ENCODE results near the gene GMDS.

GMDS gene

DNA sequence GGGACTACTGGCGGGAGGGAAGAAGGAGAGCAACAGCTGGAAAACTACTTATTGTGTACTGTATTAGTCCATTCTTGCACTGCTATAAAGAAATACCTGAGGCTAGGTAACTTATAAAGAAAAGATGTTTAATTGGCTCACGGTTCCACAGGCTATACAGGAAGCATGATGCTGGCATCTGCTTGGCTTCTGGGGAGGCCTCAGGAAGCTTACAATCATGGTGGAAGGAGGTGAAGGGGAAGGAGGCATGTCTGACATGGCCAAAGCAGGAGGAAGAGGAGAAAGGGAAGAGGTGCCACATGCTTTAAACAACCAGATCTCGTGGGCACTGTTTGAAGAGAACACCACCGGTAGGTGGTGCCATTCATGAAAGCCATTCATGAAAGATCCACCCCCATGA is 67.3 kb downstream of the GMDS start:
- DNase-seq (ENCODE audit: low read depth), result no peak

DNA sequence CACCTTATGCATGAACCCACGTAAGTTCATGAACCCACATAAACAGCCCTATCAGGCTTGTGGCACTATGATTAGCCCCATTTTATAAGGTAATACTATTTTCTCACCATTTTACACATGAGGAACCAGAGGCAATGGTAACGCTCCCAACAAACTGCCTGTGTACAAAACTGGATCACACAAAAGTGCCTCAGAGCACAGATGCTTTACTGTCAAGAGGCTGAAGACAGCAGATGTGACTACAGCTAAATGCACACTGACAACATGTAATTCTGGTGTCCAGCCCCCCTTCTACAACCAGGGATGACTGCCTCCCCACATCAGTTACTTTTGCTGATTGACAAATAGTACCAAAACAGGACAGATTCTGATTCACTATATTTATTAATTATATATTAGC is 69.6 kb downstream of the GMDS start:
- DNase-seq (ENCODE audit: low read depth), result no peak

DNA sequence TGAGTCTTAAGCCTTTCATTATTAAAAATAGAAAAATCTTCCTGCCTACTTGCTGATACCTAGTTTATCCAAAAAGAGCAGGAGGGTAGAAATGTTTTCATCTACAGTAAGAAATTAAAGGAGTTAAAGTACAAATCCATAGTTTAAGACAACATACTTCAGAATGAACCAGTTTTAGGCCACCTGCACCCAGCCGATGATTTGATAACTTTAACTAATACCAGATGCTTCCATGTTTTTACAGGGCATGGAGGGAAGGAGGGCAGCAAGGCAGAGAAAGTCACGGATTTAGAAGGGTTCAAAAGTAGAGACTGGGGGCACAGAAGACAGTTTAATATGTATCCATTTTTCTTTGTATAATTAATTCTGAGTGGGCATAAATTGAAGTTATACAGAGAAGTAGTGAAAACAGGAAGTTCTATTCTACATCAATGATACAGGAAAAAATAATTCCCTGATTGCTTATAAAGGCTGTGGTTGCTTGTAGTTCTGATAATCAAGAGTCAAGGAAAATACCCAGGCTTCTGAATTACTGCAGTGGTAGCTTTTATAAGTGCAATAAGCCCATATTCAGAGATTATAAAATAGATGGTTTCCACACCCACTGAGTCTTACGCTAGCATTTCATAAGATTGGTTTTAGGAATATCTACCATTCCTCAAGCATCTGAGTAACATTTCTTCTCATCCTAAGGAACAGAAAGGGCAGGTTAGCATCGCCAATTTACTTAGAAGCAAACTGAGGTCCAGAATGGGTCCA is 72.0 kb downstream of the GMDS start:
- no peak for DNase-seq (ENCODE audit: low read depth)

DNA sequence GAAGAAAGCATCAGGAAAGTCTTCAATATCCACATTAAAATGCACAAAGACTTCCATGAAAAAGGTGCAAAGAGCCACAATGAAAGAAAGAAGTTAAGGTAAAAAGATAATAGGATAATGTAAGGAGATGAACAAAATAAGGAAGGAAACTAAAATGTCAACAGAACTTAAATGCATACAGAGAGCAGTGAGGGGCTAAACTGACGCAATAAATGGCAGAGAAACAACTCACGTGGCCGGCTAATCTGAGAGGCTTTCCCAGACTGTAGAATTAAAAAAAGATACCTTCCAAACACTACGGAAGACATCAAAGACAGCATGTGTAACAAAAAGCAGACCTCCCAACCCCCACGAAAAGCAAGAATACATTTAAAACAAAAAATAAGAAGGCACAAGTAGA is 73.7 kb downstream of the GMDS start:
- no peak for DNase-seq (ENCODE audit: low read depth)

DNA sequence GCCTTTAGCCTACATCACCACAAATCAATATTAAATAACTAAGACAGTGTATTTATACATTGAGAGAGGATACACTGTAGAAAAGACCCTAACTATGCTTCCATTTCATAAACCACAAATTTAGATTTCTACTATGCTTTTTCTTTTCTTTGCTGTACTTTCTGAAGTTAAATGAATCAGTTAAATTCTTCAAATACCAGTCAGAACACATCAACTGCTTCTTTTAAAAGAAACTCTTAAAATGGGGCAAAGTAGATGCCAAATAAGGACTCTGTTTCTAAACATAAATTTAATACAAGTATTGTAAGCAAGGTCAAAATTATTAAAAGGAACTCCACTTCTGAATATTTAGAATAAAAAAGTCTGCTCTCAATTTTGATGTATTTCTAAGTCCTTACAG is 76.9 kb downstream of the GMDS start:
- no peak for DNase-seq (ENCODE audit: low read depth)

DNA sequence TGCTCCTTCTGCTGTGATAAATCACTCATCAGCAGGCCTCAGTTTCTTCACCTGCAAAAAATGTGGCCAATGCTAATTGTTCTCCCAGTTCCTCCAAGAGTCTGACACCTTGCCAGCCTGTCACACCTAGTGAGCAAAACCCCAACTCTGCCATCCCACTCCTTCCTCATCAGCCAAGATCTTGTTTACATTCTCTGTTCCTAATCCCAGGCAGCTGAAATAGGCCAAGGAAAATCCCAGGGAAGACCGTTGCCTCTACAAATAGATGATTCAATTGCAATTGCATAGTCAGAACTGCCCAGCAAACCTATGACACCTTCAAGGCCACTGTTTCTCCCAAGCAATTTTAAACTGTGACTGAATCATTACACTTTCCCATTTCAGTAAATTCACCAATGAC is 78.7 kb downstream of the GMDS start:
- DNase-seq (ENCODE audit: low read depth), result no peak

DNA sequence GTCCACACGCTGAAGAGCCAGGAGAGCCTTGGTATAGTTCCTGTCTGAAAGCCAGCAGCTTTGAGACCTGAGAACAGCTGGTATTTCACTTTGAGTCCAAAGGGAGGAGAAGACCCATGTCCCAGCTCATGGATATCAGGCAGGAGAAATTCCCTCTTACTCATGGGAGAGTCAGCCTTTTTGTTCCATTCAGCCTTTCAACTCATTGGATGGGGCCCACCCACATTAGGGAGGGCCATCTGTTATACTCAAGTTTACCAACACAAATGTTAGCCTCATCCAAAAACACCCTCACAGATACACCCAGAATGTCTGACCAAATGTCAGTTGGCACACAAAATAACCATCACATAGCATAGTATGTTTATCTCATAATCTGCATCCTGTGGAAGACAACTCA is 80.1 kb downstream of the GMDS start:
- DNase-seq (ENCODE audit: low read depth), result no peak

DNA sequence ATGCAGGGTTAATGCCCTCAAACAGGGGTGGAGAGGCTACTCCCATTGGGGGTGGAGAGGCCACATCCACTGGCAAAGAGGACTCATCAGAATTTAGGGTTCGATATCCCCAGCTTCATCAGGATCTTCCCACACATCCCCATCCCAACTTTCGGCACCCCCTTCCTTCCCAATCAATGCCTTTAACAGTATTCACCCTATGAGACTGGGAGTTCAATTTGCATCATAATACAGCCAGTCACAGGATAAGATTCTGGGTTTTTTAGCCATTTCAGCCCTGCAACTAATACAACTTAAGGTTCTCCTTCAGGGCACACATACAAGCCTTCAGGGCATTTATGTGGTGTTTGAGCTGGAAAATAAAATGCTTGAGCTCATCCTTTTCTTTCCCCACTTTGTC is 80.9 kb downstream of the GMDS start:
- no peak for DNase-seq (ENCODE audit: low read depth)

DNA sequence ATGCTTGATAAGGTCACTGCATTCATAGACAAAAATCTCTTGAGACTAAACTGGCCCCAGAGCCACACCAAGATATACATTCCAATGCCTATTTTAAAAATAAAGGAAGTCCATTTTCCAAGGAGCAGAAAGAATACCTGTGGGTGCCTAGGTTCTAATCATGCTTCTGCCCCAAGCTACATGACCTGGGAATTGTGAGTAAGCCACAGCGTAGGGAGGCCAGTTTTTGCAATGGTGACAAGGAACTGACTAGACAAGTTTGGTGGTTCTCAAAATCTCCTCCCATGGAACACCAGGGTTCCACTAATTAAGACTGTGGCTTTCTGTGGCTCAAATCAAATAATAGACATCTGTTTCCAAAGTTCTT is 83.3 kb downstream of the GMDS start:
- no peak for DNase-seq (ENCODE audit: low read depth)

DNA sequence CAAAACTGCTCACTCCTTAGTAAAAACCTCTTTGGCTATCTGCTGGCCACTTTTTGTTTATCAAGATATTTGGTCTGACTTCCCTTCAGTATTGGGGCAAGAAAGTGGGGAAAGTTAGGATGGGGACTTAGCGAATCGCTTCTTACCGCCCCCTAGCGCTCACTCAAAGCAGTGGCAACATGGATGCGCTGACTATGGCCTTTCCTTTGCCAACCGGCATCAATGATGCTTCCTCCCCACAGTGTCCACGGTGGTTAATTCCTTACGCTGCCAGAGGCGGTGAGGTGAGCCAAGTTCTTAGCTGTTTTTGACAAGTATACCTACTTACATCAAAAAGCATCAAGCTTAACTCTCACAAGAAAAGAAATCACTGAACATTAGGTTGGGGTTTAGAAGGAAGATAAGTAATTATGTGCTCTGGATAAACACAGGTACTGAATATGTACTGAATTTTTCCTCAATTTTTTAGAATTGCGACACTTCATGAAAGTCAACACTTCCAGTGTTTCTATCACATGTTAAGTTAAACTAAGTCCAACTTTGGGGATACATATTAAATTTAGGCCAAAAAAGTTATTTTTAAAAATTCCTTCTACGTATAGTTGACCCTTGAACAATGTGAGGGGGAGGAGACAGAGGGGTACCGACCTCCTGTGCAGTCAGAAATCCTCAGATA is 86.7 kb downstream of the GMDS start:
- DNase-seq (ENCODE audit: low read depth), result peak; percentile 29

DNA sequence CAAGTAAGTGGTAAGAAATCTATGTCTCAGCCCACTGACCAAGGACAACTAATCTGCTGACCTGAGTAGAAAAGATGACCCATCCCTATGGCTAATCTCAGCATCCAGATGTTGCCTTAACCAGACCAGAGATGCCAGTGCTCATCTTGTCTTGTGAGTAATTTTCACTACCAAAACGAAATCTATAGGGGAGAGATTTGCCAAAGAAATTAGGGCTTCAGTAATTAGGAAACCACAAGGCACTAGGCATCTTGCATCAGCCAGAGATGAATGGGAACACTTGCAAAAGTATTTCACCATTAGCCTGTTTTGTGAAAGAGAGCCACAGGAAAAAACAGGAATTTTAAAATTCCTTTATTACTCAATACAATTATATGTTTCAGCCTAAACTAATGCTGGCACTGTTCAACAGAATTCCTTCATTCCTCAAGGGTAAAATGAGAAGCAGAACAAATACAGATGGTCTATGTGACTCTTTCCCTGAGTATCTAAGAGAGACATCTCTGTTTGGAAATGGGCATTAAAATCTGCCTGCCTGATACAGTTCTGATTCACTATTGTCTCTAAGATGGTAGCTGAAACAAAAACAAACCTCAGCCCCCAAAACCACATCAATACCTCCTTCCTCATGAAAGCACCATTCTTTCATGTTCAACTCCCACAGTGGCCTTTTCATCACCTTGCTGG is 87.8 kb downstream of the GMDS start:
- peak; percentile 67 for DNase-seq (ENCODE audit: low read depth)

DNA sequence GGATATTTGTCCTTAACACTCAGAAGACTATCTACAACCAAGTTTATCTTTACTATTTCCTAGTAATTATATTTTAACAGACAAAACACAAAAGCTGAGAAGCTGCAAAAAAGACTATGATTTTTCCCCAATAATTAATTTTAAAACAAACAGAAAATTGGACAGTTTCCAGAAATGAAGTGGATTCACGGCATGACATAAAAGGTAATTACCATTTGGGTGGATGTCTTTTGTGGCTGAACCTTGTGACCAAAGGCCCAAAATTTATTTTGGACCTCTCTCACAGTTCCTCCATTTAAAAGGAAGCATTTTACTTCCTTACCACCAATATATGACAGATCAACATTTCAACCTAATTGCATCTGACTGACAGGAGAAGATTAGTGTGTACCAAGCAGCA is 90.2 kb downstream of the GMDS start:
- DNase-seq (ENCODE audit: low read depth), result no peak

DNA sequence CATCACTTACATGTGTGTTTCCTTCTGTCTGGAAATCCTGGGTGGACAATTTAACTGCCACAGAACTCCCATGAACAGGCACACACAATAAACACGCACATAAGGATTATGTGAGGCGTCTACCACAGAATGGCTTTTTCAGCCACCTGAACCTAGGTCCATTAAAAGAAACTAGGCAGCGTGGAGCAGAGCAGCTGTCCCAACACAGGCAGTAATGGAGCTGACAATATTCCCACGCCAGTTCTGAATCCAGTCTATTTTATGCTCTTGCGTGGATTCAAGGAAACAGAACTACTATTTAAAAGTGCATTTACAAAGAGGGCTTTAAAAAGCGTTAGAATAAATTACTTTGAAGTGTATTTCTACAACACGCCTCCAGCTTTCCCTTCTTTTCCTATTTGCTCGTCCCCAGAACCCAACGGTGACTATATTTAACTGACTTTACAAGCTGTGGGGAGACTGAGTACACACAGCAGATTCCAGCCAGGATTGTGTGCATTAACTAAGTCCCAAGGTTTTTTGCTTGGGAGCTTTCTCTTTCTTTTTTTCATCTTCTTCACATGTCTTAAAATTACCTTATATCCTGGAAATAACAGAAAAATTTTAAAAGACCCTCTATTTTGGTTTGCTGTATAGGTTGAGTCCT is 95.9 kb downstream of the GMDS start:
- DNase-seq (ENCODE audit: low read depth), result no peak

DNA sequence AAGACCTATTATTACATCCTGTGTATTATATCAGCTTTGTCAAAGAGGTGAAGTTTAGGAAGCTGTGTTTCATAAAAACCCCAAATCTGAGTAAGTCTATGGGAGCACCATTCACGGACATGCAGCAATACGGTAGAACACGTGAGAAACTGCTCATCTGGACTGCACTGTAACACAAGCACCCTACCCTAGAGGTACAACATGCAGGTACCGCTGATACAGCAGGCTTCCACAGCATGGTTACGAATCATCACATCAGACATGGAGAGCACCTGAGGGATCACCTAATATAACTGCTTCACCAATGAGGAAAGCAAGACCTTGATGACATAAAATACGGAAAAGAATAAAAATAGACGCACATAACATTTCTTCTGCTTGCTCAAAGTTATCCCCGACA is 96.7 kb downstream of the GMDS start:
- DNase-seq (ENCODE audit: low read depth), result no peak

DNA sequence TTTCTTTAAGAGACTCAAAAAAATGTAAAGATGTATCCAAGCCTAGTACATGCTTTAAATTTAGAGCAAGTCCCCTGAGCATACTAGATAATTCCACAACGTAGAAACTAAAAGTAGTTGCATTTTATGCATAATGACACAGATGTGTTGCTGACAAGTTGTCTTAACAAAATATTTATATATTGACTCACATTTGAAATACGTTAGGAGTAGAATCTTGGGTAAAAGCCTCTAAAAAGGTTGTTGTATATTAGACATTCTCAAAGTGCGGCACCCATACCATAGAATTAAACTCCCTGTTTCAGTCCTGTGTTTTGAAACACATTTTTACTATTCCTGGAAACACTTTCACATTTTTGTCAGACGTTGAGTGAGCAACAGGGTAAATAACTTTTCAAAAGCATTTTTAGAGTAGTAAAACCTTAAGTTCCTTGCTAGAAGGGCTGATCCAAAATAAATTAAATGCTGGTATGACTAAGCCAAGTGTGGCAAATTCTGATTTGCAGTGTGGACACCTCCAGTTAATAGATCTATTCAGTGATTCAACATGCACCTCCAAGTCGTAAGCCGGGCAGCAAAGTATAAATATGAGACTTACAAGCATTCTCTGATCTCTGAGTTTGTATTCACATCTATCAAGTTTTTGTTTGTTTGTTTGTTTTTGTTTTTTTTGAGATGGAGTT is 97.5 kb downstream of the GMDS start:
- DNase-seq (ENCODE audit: low read depth), result peak; percentile 32

DNA sequence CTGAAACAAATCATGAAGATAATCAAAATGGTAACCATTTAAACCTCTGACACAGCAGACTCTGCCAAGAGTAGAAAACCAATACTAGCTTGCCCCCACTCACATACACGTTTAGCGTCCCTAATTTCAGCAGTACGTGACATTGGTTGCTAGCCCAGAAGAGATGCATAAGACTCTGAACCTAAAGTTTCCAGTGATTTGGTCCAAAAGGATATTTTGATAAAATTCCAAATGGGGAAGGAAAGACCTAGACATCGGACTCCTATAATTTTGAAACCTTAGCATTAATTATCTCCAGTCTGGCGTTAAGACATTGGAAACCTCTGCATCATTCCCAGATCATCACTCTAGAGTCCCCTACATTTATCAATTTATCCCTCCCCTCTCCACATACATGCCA is 98.1 kb downstream of the GMDS start:
- DNase-seq (ENCODE audit: low read depth), result no peak

DNA sequence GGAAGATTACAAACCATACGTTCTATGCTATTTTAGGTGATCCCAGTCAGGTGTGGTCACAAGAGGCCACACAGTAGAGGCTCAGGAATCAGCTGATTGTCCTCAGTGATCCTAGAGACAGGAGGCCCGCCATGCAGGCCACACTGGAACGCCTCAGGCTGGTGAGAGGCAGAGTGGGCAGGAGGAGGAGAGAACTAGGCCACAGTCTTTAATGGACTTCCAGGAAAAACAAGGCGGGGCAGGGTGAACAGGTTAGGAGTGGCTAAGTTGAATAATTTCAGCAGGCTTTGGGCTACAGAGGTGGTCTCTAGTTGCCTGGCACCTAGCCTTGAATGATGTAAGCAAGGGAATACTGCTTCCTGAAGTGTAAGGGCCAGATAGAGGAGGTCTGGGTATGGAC is 101.2 kb downstream of the GMDS start:
- no peak for DNase-seq (ENCODE audit: low read depth)

DNA sequence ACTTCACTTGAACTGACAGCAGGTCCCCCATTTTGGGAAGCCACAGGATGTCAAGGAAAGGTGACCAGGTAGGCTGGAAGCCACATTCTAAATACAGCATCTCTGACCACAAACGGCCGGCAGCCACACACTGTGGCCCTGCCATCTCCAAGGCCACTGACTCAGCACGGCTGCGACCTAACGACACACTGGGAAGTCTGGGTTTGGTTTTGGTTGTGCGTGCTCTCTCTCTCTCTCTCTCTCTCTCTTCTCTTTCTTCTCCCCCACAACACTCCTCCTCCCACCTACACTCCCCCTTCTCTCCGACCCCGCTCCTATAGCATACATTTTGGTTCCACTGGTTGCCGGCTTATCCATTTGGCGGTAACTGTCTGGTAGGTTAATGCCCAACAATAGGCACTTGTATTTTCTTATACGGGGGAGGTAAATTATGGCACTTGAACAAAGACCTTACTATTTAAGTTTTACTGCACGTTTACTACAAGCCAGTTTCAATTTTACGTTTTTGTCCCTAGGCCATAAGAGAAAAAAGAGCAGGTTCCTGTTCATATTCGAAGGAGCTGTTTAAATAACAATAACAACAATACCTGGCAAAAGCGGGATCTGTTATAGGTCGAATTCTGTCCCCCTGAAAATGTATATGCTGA is 103.6 kb downstream of the GMDS start:
- DNase-seq (ENCODE audit: low read depth), result no peak

DNA sequence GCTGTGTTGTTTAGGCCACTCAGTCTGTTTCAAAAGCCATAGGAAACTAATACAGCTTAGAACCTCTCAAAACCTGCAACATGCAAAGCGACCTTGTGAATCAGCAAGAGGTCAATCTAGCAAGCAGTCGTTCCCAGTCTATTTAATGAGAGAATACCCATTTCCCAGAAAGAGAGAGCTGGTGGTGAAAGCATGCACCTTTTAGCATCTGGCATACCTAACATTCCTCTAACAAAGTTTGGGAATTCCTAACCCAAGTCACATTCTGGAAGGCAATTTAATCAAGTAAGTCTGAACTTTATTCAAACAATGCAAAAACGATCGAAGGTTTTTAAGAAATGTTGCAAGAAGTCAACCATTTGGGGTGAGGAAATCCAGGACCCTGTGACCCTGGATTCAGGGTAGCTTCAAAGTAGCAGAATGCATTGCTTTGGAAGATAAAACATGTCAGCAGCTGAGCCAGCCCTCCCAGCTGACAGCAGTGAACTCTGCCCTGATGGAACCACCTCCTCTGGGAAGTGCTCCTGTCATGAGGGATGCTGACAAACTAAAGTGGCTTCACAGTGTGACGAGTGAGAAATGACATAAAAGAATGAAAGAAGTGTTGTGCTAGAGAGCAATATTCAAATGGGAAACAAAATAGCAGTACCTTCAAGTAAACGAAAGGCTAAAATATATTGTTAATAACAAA is 104.8 kb downstream of the GMDS start:
- DNase-seq (ENCODE audit: low read depth), result no peak

DNA sequence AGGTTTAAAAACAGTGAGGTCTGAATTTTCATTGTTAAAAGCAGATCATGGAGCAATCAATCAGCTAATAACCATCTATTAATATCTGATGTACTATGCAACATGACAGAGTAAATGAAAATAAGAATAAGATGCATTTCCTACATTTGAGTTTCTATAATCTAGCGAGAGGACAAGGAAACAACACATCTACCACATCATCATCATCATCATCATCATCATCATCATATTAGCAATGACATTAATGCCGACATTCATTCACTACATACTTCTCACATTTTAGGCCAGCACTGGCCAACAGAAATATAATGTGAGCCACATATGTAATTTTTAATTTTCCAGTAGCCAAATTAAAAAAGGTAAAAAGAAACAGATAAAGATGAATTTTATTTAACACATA is 110.0 kb downstream of the GMDS start:
- no peak for DNase-seq (ENCODE audit: low read depth)

DNA sequence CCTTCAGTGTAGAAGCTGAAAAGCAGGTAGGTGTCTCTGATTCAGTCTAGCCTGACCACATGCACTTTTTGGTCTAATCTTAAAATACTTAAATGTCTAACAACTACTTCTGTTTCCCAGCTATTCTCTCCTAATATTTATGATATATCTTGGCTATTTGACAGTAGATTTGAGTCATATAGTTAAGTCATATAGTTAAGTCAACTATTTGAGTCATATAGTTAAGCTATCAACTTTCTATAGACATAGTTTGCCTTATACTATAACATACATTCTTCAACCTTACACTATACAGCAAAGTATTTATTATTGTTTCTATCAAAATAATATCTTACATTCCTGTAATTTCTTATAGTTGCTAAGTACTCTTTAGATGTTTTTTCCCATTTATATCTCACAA is 110.9 kb downstream of the GMDS start:
- no peak for DNase-seq (ENCODE audit: low read depth)

Data from fibroblast of the conjunctiva (primary cell).